OCI-LY1 (cell line): ENCODE data around the gene TRIM61.

Source experiments
- EZH2 ChIP-seq: fragments of 200-600 bp; sonication (generic), shearing (Covaris generic); IDR thresholded peaks from 2 replicates; pipeline ENCODE4 v1.8.0; 2017; ENCODE audit warnings: borderline replicate concordance, mixed run types, mild to moderate bottlenecking, antibody characterized with exemption, low read length, moderate library complexity, mixed read lengths
- TF ChIP-seq, protein P1 (sequence below): fragments of 200-600 bp; sonication (generic), shearing (Covaris generic); IDR thresholded peaks from 2 replicates; pipeline ENCODE4 v1.5.1; 2017; ENCODE audit warnings: mild to moderate bottlenecking, antibody characterized with exemption, low read length, moderate library complexity, mixed read lengths

DNA sequence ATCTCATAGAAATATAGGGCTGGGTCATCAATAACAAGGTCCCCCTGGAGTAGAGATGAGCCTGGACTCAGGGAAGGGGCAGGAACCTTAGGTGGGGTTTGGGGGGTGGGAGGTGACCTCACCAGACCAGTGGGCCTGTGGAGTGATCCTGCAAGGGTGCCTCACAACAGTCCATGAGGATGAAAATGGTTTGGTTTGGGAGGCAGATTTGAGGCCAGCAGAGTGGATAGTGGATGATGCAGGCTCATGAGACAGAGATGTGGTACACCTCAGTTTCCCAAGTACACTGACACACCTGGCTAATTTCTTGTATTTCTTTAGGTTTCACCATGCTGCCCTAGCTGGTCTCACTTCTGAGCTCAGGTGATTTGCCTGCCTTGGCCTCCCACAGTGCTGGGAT, 36.2 kb upstream of the TRIM61 start:
- TF ChIP-seq, protein P1, sequence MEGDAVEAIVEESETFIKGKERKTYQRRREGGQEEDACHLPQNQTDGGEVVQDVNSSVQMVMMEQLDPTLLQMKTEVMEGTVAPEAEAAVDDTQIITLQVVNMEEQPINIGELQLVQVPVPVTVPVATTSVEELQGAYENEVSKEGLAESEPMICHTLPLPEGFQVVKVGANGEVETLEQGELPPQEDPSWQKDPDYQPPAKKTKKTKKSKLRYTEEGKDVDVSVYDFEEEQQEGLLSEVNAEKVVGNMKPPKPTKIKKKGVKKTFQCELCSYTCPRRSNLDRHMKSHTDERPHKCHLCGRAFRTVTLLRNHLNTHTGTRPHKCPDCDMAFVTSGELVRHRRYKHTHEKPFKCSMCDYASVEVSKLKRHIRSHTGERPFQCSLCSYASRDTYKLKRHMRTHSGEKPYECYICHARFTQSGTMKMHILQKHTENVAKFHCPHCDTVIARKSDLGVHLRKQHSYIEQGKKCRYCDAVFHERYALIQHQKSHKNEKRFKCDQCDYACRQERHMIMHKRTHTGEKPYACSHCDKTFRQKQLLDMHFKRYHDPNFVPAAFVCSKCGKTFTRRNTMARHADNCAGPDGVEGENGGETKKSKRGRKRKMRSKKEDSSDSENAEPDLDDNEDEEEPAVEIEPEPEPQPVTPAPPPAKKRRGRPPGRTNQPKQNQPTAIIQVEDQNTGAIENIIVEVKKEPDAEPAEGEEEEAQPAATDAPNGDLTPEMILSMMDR, result no peak
- no peak for TF ChIP-seq EZH2
